H1 (cell line): Measurements from ENCODE around the gene CFAP74. TPM values are rescaled to one million over a fixed set of nuclear protein-coding genes. Genes with fewer than 3 reads are reported as not detected.
A peak's percentile ranks its signal among the peaks of the same experiment; 100 is the strongest.

Experiments used
- CTCF ChIA-PET: fragments of 300-600 bp; sonication (Branson Sonifier 250); formaldehyde crosslinking; loops from one replicate; lab custom pipeline; 2021; ENCODE audit not compliant: partially characterized antibody; lab: Charles Lee
- POLR2A ChIA-PET: fragments of 300-600 bp; sonication (Branson Sonifier 250); formaldehyde crosslinking; loops from one replicate; lab custom pipeline; 2021; ENCODE audit warnings: inconsistent platforms; ENCODE audit not compliant: partially characterized antibody; lab: Charles Lee
- DNase-seq, 2 experiments: peaks; one replicate each; pipeline versions ENCODE4 v3.0.0 to v3.0.0-alpha.2; 2010 to 2022; ENCODE audit warnings: low spot score in 2 of 2, low read depth in 1 of 2, mixed read lengths in 1 of 2
- FAIRE-seq: peaks from 2 replicates; lab custom pipeline; 2011; peaks lifted over from hg19 to GRCh38; lab: Jason Lieb, UNC
- H2AFZ ChIP-seq: 2 replicates; pipeline ENCODE4 v1.8.1; 2012; ENCODE audit warnings: low read length, inconsistent platforms
- H2AK5ac ChIP-seq: 2 replicates; pipeline ENCODE4 v1.6.1; 2013; ENCODE audit warnings: low read depth, low read length
- H2BK120ac ChIP-seq: replicated peaks from 2 replicates; pipeline ENCODE3; 2013; ENCODE audit warnings: low read depth, low read length, inconsistent platforms
- H2BK12ac ChIP-seq: 2 replicates; pipeline ENCODE4 v1.6.1; 2013; ENCODE audit warnings: low read depth, low read length
- H2BK15ac ChIP-seq: 2 replicates; pipeline ENCODE4 v1.6.1; 2013; ENCODE audit warnings: low read length
- H2BK20ac ChIP-seq: 2 replicates; pipeline ENCODE4 v1.6.1; 2013; ENCODE audit warnings: low read length
- H2BK5ac ChIP-seq: 2 replicates; pipeline ENCODE4 v1.6.1; 2013; ENCODE audit warnings: low read depth, low read length
- H3K14ac ChIP-seq: 2 replicates; pipeline ENCODE4 v1.6.1; 2013; ENCODE audit warnings: inconsistent platforms; ENCODE audit not compliant: insufficient read length
- H3K18ac ChIP-seq: 2 replicates; pipeline ENCODE4 v1.6.1; 2013; ENCODE audit warnings: low read length; ENCODE audit errors: extremely low read depth
- H3K23ac ChIP-seq: 2 replicates; pipeline ENCODE4 v1.6.1; 2013; ENCODE audit warnings: inconsistent platforms; ENCODE audit not compliant: insufficient read length
- H3K23me2 ChIP-seq: 2 replicates; pipeline ENCODE4 v1.6.1; 2013; ENCODE audit warnings: low read depth, low read length
- H3K27ac ChIP-seq: 2 replicates; pipeline ENCODE4 v1.6.1; 2011; ENCODE audit warnings: low read depth, low read length, inconsistent platforms
- H3K27me3 ChIP-seq, 4 experiments: replicated peaks in 1 of 4; 1 replicate in 1 of 4; 2 replicates in 3 of 4; pipeline versions ENCODE4 v1.6.1 to v1.8.1; 2011 to 2013; ENCODE audit warnings: low read length in 3 of 4, mild to moderate bottlenecking in 3 of 4, inconsistent platforms in 2 of 4, mixed read lengths in 2 of 4, moderate library complexity in 1 of 4; ENCODE audit not compliant: control insufficient read depth in 3 of 4, insufficient read depth in 3 of 4; ENCODE audit errors: extremely low read depth in 1 of 4
- H3K36me3 ChIP-seq, 4 experiments: 2 replicates each; pipeline versions ENCODE4 v1.6.1 to v1.8.1; 2011 to 2013; ENCODE audit warnings: mild to moderate bottlenecking in 4 of 4, low read length in 3 of 4, moderate library complexity in 2 of 4, control low read depth in 1 of 4, inconsistent platforms in 1 of 4; ENCODE audit not compliant: insufficient read depth in 4 of 4, control insufficient read depth in 2 of 4
- H3K4ac ChIP-seq: replicated peaks from 2 replicates; pipeline ENCODE3; 2013; ENCODE audit warnings: low read length, low read depth, mixed read lengths, inconsistent platforms; ENCODE audit not compliant: insufficient read length
- H3K4me1 ChIP-seq, 4 experiments: replicated peaks in 1 of 4; 1 replicate in 1 of 4; 2 replicates in 3 of 4; pipeline versions ENCODE4 v1.6.1 to v1.8.1; 2011 to 2013; ENCODE audit warnings: low read length in 3 of 4, inconsistent platforms in 2 of 4, mixed read lengths in 1 of 4; ENCODE audit not compliant: insufficient read depth in 4 of 4, control insufficient read depth in 3 of 4
- H3K4me2 ChIP-seq, 2 experiments: 2 replicates each; pipeline versions ENCODE4 v1.6.1 to v1.8.1; 2011 to 2013; ENCODE audit warnings: low read depth in 2 of 2, low read length in 2 of 2, control low read depth in 1 of 2, inconsistent platforms in 1 of 2, mild to moderate bottlenecking in 1 of 2; ENCODE audit not compliant: insufficient read depth in 1 of 2
- H3K4me3 ChIP-seq, 4 experiments: fragments of 200-600, 300-600 bp in 1 of 4; sonication (generic), shearing (Covaris generic), sonication (Bioruptor Twin) in 1 of 4; 2 replicates each; pipeline versions ENCODE4 v1.5.1 to v1.8.1; 2011 to 2016; ENCODE audit warnings: low read length in 4 of 4, low read depth in 3 of 4, control low read depth in 2 of 4, inconsistent platforms in 2 of 4, mild to moderate bottlenecking in 2 of 4, mixed read lengths in 1 of 4, moderate library complexity in 1 of 4; ENCODE audit not compliant: insufficient read depth in 2 of 4; ENCODE audit errors: extremely low read depth in 1 of 4
- H3K56ac ChIP-seq: replicated peaks from 2 replicates; pipeline ENCODE3; 2013; ENCODE audit warnings: low read depth, mild to moderate bottlenecking, mixed read lengths, low read length, inconsistent platforms; ENCODE audit not compliant: insufficient read length
- H3K79me1 ChIP-seq: 2 replicates; pipeline ENCODE4 v1.6.1; 2013; ENCODE audit warnings: low read depth, low read length, control low read depth
- H3K79me2 ChIP-seq, 2 experiments: 2 replicates each; pipeline versions ENCODE4 v1.6.1 to v1.8.1; 2012 to 2013; ENCODE audit warnings: low read length in 2 of 2, mild to moderate bottlenecking in 2 of 2, inconsistent platforms in 1 of 2; ENCODE audit not compliant: insufficient read depth in 2 of 2, control insufficient read depth in 1 of 2
- H3K9ac ChIP-seq, 4 experiments: replicated peaks in 1 of 4; 1 replicate in 1 of 4; 2 replicates in 3 of 4; pipeline versions ENCODE4 v1.6.1 to v1.8.1; 2011 to 2013; ENCODE audit warnings: low read depth in 3 of 4, low read length in 3 of 4, control low read depth in 2 of 4, mild to moderate bottlenecking in 2 of 4, moderate library complexity in 2 of 4, inconsistent platforms in 1 of 4; ENCODE audit errors: extremely low read depth in 1 of 4
- H3K9me3 ChIP-seq, 2 experiments: 2 replicates each; pipeline versions ENCODE4 v1.6.1 to v1.8.1; 2012 to 2013; ENCODE audit warnings: mild to moderate bottlenecking in 2 of 2, moderate library complexity in 2 of 2, control low read depth in 1 of 2, inconsistent platforms in 1 of 2, low read depth in 1 of 2, low read length in 1 of 2, mixed read lengths in 1 of 2; ENCODE audit not compliant: insufficient read depth in 2 of 2
- H4K20me1 ChIP-seq, 2 experiments: replicated peaks in 1 of 2; 2 replicates each; pipeline versions ENCODE3 to v1.8.1; 2011 to 2013; ENCODE audit warnings: inconsistent platforms in 2 of 2, low read length in 2 of 2, mild to moderate bottlenecking in 1 of 2; ENCODE audit not compliant: insufficient read depth in 2 of 2, control insufficient read depth in 1 of 2
- H4K5ac ChIP-seq: 2 replicates; pipeline ENCODE4 v1.6.1; 2013; ENCODE audit warnings: low read length, low read depth, mixed read lengths, inconsistent platforms; ENCODE audit not compliant: insufficient read length
- H4K8ac ChIP-seq: 2 replicates; pipeline ENCODE4 v1.8.0; 2013; ENCODE audit warnings: mild to moderate bottlenecking, moderate library complexity, low read length, inconsistent platforms; ENCODE audit not compliant: insufficient read depth; ENCODE audit errors: extremely low read depth
- H4K91ac ChIP-seq: replicated peaks from 2 replicates; pipeline ENCODE3; 2013; ENCODE audit warnings: low read length, mixed read lengths, inconsistent platforms; ENCODE audit not compliant: insufficient read length
- BRCA1 ChIP-seq: IDR thresholded peaks from 2 replicates; pipeline ENCODE4 v1.6.1; 2012; ENCODE audit warnings: low read depth, low read length, improper control_type of control experiment
- EZH2 ChIP-seq: fragments of 200-600 bp; sonication (generic); IDR thresholded peaks from 2 replicates; pipeline ENCODE4 v1.7.1; 2012; ENCODE audit warnings: low read depth, mild to moderate bottlenecking, moderate library complexity, low read length, inconsistent platforms; ENCODE audit not compliant: severe bottlenecking
- HDAC2 ChIP-seq, 2 experiments: fragments of 300-600 bp in 1 of 2; sonication (generic) in 1 of 2; IDR thresholded peaks; 2 replicates each; pipeline ENCODE4 v1.6.1; 2011 to 2012; ENCODE audit warnings: low read depth in 2 of 2, low read length in 2 of 2, mild to moderate bottlenecking in 2 of 2, moderate library complexity in 2 of 2, borderline replicate concordance in 1 of 2, inconsistent platforms in 1 of 2
- KDM4A ChIP-seq: IDR thresholded peaks from one replicate; pipeline ENCODE4 v1.7.1; 2012; ENCODE audit warnings: low read depth, mild to moderate bottlenecking, moderate library complexity, low read length, inconsistent platforms; ENCODE audit not compliant: severe bottlenecking
- POLR2A ChIP-seq, 2 experiments: IDR thresholded peaks; 1 replicate in 1 of 2; 2 replicates in 1 of 2; pipeline ENCODE4 v1.6.1; 2011; ENCODE audit warnings: low read depth in 2 of 2, low read length in 2 of 2, mild to moderate bottlenecking in 2 of 2; ENCODE audit errors: control extremely low read depth in 1 of 2
- ZNF274 ChIP-seq: IDR thresholded peaks from 2 replicates; pipeline ENCODE4 v1.7.0; 2012; ENCODE audit warnings: low read length, borderline replicate concordance; ENCODE audit errors: extremely low read depth
- WGBS, 2 experiments: shearing (Covaris generic) in 1 of 2; methylation state at CpG; one replicate each; pipeline versions ENCODE4 v1.1.6 to v1.1.7; 2013 to 2015; ENCODE audit warnings: low lambda C conversion rate in 2 of 2, mixed read lengths in 2 of 2, inconsistent platforms in 1 of 2, low coverage in 1 of 2, missing lambda C conversion rate in 1 of 2; ENCODE audit not compliant: insufficient replicate concordance in 2 of 2, insufficient coverage in 1 of 2, insufficient read length in 1 of 2; ENCODE audit errors: extremely low coverage in 1 of 2, missing lambda C conversion rate in 1 of 2; 5-methylcytosine and 5-hydroxymethylcytosine counted together
- polyA plus RNA-seq, 7 experiments: library from polyadenylated mRNA; depleted of rRNA in 3 of 7; stranded (reverse) in 5 of 7; unstranded in 2 of 7; fragments of >200 nt in 5 of 7; fragments of 200-250 nt in 2 of 7; gene quantifications; 1 replicate in 5 of 7; 2 replicates in 1 of 7; 4 replicates in 1 of 7; pipeline versions ENCODE4 v1.2.1 to v1.2.3, GENCODE V29; 2011 to 2013; ENCODE audit warnings: missing spikeins in 2 of 7, mixed read lengths in 2 of 7
- total RNA-seq: library from RNA; stranded (reverse); fragmentation: NEBNext Ultra II Directional; extraction: Animal tissue kit (Norgen Biotek cat#: 25700); gene quantifications from 2 replicates; pipeline ENCODE4 v1.2.1, GENCODE V29; 2021
- TF ChIP-seq, protein P1 (sequence below): IDR thresholded peaks from 2 replicates; pipeline ENCODE4 v1.6.1; 2011; ENCODE audit warnings: low read depth, mild to moderate bottlenecking, low read length; ENCODE audit not compliant: insufficient read depth

The CFAP74 gene
- total and polyA plus RNA-seq, 2 of the 8 experiments (the other 6 are each of a cell fraction or from before 2014, with no cell fraction given) = 0.09 to 0.20 TPM

DNA sequence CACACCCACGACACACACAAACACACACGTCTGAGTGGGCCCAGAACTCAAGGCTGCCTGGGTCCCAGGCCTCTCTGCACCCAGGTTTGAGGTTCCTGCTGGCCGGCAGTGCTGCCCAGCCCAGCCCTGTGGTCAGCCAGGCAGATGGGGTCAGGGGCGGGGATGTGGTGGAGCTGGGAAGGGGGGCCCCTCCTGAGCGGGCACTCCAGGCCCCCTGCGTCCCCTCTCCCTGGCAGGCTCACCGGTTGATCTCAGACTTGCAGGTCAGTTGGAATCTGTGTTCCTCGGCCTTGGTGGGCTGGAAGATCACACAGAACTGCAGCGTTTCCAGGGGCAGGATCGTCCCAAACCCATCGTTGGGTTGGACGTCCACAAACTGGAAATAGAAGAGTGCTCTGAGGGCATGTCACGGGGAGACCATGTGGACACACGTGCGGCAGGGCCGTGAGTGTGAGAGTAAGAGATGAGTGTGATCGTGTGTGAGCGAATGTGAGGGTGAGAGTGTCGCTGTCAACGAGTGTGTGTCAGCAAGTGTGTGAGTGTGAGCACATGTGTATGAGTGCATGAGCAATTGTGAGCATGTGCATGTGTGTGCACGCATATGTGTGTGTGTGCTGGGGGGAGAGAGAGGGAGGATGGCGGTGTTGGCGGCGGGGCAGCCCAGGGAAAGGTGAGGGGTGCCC is 64.8 kb downstream of the CFAP74 start:
- Histone ChIP-seq H3K56ac (no peak overlapping the region), H2BK5ac (0 out of 2 replicates have a peak overlapping the region, but pooled peaks have one; percentile 46), H3K14ac (no peak overlapping the region), H3K23me2 (peaks cover 5% of the 10 kb centered on the region; the same call in 1 of the 2 replicates), H3K9me3 (peaks cover 0 to 16% of the 10 kb centered on the region in 2 experiments; a peak in 2 of 4 replicates), H4K5ac (no peak overlapping the region), H3K23ac (no peak overlapping the region), H3K4me2 (no peak overlapping the region), H3K79me2 (no peaks in the 10 kb centered on the region), H2AK5ac (peak overlapping the region; percentile 98), H3K79me1 (no peaks in the 10 kb centered on the region), H3K9ac (peak overlapping the region in 1 of 4 experiments; percentile 17; a peak in 1 of 7 replicates), H3K27ac (no peak overlapping the region), H2BK15ac (peak overlapping the region; percentile 92; the same call in 1 of the 2 replicates), H3K4me1 (no peaks in the 10 kb centered on the region), H3K27me3 (no peaks in the 10 kb centered on the region), H4K8ac (peak overlapping the region; percentile 18), H2AFZ (no peak overlapping the region), H3K4ac (no peak overlapping the region), H3K18ac (no peak overlapping the region), H2BK20ac (no peak overlapping the region), H3K36me3 (no peaks in the 10 kb centered on the region), H4K20me1 (peaks cover 0 to 2% of the 10 kb centered on the region in 2 experiments), H3K4me3 (no peak overlapping the region), H4K91ac (peak overlapping the region; percentile 73), H2BK120ac (no peak overlapping the region), H2BK12ac (no peak overlapping the region)
- peak in 1 of 2 experiments; percentile 39 for DNase-seq
- CTCF ChIA-PET = interaction anchor here (1.2 kb wide), 1 partner anchor 22 kb away, joined by 3 read pairs; no protein-coding TSS in a partner anchor
- WGBS, 2 experiments = 90 to 100% methylated on average over 4 to 24 of the region's 24 CpGs
- POLR2A ChIA-PET = no interaction called here
- no peak for FAIRE-seq
- TF ChIP-seq EZH2 (no peak), ZNF274 (no peak), KDM4A (no peak), POLR2A (IDR thresholded peaks at IDR 0.05; ENCODE audit: control extremely low read depth in 1 of 2, low read depth in 2 of 2, low read length in 2 of 2) (no peak), HDAC2 (IDR thresholded peaks at IDR 0.05; ENCODE audit: borderline replicate concordance in 1 of 2, low read depth in 2 of 2, low read length in 2 of 2) (no peak), BRCA1 (no peak)
- TF ChIP-seq, protein P1, sequence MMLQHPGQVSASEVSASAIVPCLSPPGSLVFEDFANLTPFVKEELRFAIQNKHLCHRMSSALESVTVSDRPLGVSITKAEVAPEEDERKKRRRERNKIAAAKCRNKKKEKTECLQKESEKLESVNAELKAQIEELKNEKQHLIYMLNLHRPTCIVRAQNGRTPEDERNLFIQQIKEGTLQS = no peak
